Spleen (tissue), 7 donors: Measurements from ENCODE around the gene JPH4.

Experiments
- CTCF ChIP-seq, 11 experiments: fragments of 200-600 bp in 7 of 11; fragments of 450-650 bp in 4 of 11; sonication (generic) in 4 of 11; IDR thresholded peaks in 8 of 11; conservative IDR thresholded peaks in 3 of 11; 1 replicate in 7 of 11; 2 replicates in 4 of 11; pipeline versions ENCODE4 v1.4.0 to v1.8.0; 2016 to 2021; ENCODE audit warnings: antibody characterized with exemption in 11 of 11, inconsistent platforms in 4 of 11, mild to moderate bottlenecking in 1 of 11
- POLR2A ChIP-seq, 3 donors: fragments of 450-650 bp; IDR thresholded peaks; one replicate each; pipeline ENCODE4 v1.5.1; 2017; ENCODE audit warnings: antibody characterized with exemption in 3 of 3, mild to moderate bottlenecking in 1 of 3
- donor health status: DM: no; HTN: no; CAD: no; lungs with moderate emphysema.
- donor health status: DM: no; HTN: no; CAD: no.
- donor health status: DM: no; HTN: no; CAD: no.

DNA sequence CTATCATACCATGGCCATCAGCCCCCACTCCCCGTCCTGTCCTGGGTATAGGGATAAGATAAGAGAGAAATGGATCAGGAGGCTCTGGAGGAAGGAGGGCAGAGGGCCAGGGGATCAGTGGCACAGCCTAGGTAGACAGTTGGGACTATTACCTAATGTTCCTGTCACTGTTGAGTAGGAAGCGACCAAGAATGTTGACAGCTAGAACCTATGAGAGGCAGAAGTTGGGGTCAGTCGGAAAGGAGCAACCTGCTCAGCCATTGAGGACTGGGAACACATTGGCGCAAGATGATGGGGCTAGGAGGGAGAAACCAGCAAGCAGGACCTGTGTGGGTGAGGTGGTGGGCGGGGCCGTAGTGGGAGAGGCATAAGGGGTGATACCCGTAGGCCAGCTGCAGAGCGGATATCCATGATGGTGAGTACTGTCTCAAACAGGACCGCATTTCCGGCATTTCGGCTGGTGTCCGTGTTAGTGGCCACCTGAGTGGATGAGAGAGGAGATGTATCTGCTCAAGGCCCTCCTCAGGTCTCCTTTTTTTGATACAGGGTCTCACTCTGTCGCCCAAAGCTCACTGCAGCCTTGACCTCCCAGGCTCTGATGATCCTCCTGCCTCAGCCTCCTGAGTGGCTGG is 14.3 kb downstream of the JPH4 start:
- TF ChIP-seq CTCF (IDR thresholded peaks at IDR 0.05 in 8 of 11, conservative IDR thresholded peaks at IDR 0.05 in 3 of 11): no peak
- TF ChIP-seq POLR2A (IDR thresholded peaks at IDR 0.05): no peak
